SK-N-SH (cell line): ENCODE results near the gene COL17A1.

Experiments used
- MAX ChIP-seq: IDR thresholded peaks from 2 replicates; pipeline ENCODE4 v1.4.0; 2012; ENCODE audit warnings: low read depth
- YY1 ChIP-seq: IDR thresholded peaks from 2 replicates; pipeline ENCODE4 v1.4.0; 2012; ENCODE audit warnings: low read depth, mild to moderate bottlenecking
- TF ChIP-seq, protein P1 (sequence below): fragments of 150-350 bp; IDR thresholded peaks from 2 replicates; pipeline ENCODE4 v1.6.1; 2017; ENCODE audit warnings: antibody characterized with exemption, low read length, low read depth, borderline replicate concordance
- TF ChIP-seq, protein P2 (sequence below): fragments of 200-600 bp; sonication (generic); IDR thresholded peaks from 2 replicates; pipeline ENCODE4 v1.6.1; 2017; ENCODE audit warnings: antibody characterized with exemption, mild to moderate bottlenecking, moderate library complexity

DNA sequence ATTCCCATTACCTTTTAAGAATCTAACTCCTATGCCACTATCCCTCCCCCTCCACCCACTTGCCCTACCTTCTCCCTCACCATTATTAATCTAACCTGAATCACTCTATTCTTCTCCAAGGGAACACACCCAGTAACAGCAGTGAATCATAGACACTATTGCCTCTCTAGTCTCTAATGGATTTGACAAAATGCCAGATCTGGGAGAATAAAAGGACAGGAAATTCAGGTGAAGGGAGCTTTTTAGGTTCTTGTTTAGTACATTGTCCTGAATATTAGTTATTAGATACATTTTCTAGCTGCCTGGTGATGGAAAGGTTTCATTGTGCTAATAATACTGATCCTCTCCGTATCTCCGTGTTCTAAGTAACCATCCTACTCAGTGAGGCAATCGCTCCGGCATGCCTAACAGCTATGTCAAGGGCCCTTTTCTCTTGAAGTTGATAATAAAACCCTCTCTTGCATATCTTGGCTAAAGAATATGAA is 32.2 kb upstream of the COL17A1 start:
- TF ChIP-seq, protein P1, sequence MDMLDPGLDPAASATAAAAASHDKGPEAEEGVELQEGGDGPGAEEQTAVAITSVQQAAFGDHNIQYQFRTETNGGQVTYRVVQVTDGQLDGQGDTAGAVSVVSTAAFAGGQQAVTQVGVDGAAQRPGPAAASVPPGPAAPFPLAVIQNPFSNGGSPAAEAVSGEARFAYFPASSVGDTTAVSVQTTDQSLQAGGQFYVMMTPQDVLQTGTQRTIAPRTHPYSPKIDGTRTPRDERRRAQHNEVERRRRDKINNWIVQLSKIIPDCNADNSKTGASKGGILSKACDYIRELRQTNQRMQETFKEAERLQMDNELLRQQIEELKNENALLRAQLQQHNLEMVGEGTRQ, result no peak
- TF ChIP-seq, protein P2, sequence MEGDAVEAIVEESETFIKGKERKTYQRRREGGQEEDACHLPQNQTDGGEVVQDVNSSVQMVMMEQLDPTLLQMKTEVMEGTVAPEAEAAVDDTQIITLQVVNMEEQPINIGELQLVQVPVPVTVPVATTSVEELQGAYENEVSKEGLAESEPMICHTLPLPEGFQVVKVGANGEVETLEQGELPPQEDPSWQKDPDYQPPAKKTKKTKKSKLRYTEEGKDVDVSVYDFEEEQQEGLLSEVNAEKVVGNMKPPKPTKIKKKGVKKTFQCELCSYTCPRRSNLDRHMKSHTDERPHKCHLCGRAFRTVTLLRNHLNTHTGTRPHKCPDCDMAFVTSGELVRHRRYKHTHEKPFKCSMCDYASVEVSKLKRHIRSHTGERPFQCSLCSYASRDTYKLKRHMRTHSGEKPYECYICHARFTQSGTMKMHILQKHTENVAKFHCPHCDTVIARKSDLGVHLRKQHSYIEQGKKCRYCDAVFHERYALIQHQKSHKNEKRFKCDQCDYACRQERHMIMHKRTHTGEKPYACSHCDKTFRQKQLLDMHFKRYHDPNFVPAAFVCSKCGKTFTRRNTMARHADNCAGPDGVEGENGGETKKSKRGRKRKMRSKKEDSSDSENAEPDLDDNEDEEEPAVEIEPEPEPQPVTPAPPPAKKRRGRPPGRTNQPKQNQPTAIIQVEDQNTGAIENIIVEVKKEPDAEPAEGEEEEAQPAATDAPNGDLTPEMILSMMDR, result no peak
- no peak for TF ChIP-seq YY1
- no peak for TF ChIP-seq MAX
